Measurements from ENCODE around the gene DISC1. TPM values are rescaled to one million over a fixed set of nuclear protein-coding genes. Genes with fewer than 3 reads are reported as not detected.
"Not testable (repeated sequence)": the region's sequence is repeated elsewhere in the genome, so short reads cannot be mapped to it uniquely, and the experiment has no call there.

Gene DISC1
- total RNA-seq, 4 donors from 2014 or later: 9.6 to 27.9 (median 13.0) TPM

DNA sequence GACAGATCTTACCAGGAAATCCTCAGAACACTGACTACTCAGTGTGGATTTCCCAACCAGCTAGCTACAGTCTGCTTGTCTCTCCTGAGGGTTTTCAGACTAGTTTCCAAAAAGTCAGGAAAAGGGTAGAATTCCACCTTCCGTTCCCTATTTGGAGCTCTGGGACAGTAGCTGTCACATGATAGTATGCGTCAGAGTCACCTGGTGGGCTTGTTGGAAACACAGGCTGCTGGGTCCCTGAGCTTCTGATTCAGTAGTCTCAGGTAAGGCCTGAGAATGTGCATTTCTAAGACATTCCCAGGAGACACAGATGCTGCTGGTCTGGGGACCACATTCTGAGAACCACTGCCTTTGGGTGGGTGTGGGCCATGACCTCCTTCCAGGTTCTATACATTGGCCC lies 272.5 kb downstream of the DISC1 start:
- TF ChIP-seq, protein P1, sequence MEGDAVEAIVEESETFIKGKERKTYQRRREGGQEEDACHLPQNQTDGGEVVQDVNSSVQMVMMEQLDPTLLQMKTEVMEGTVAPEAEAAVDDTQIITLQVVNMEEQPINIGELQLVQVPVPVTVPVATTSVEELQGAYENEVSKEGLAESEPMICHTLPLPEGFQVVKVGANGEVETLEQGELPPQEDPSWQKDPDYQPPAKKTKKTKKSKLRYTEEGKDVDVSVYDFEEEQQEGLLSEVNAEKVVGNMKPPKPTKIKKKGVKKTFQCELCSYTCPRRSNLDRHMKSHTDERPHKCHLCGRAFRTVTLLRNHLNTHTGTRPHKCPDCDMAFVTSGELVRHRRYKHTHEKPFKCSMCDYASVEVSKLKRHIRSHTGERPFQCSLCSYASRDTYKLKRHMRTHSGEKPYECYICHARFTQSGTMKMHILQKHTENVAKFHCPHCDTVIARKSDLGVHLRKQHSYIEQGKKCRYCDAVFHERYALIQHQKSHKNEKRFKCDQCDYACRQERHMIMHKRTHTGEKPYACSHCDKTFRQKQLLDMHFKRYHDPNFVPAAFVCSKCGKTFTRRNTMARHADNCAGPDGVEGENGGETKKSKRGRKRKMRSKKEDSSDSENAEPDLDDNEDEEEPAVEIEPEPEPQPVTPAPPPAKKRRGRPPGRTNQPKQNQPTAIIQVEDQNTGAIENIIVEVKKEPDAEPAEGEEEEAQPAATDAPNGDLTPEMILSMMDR (IDR thresholded peaks at IDR 0.05): no peak
- DNase-seq (ENCODE audit: low spot score) (no peak), ATAC-seq (ENCODE audit: low FRiP score) (no peak)

DNA sequence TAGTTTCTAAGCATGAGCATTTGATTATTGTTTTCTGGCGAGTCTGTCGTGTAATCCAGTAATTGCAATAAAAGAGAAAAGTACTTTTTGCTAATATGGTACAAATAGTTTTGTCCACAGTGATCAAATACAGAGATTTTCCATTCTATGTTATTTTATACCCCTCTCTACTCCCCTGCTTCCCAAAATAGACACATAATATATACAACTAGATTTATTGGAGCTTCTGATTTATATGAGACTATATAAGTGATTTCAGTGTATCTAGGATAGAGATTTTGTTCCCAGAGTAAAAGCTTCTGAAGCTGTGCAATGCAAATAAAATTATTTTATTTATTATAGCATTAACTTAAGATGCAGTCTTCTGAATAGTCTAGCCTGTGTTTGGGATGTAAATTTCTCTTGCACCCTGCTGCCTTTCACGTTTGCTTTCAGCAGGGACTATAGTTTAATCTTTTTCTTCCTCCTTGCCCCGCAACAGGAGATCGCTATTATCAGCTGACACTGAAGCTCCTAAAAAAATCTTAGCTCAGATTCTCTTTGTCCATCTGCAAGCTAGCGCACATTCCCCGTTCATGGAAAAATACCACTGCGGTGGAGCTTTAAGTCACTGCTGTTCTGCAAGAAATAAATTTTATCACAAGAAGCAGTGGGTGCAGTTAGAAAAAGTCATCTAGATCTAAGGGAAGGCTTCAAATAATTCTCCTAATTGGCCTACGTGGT lies 273.3 kb downstream of the DISC1 start:
- DNase-seq (ENCODE audit: low spot score) (no peak), ATAC-seq (ENCODE audit: low FRiP score) (no peak)
- TF ChIP-seq, protein P1 (IDR thresholded peaks at IDR 0.05): no peak

DNA sequence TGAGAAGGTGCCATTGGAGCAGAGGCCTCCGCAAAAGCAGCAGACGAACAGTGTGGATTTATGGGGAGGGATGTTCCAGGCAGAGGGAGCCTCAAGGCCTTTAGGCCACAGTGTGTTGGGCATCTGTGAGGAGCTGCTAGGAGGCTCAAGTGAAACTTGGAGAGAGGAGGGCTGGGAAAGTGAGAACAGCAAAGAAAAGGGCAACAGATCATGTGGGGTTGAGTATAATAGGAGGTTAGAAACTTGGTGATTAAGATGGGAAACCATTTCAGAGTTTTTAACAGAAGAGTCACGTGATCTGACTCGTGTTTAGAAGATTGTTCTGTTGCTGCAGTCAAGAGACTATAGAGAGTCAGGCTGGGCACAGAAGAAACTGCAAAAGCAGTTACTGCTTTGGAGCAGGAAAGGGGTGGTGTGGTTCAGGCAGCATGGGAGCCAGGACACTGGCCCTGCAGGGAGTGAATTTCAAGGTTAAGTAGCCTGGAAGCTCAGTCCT lies 277.0 kb downstream of the DISC1 start:
- ATAC-seq (ENCODE audit: low FRiP score) (no peak), DNase-seq (ENCODE audit: low spot score) (no peak)
- TF ChIP-seq, protein P1 (IDR thresholded peaks at IDR 0.05): no peak

DNA sequence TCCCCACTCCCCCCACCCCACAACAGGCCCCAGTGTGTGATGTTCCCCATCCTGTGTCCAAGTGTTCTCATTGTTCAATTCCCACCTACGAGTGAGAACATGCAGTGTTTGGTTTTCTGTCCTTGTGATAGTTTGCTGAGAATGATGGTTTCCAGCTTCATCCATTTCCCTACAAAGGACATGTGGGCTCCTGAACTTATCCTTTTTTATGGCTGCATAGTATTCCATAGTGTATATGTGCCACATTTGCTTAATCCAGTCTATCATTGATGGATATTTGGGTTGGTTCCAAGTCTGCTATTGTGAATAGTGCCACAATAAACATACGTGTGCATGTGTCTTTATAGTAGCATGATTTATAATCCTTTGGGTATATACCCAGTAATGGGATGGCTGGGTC lies 280.7 kb downstream of the DISC1 start:
- not testable (repeated sequence) for DNase-seq (ENCODE audit: low spot score); ATAC-seq (ENCODE audit: low FRiP score)

- no peak for DNase-seq (ENCODE audit: low spot score)
Observed at GRCh38 chr1:231913493-231913892, 286.9 kb downstream of the DISC1 start.

GRCh38 chr1:231918239-231919015 lies 291.8 kb downstream of the DISC1 start:
- no peak for DNase-seq (ENCODE audit: low spot score)
- no peak for ATAC-seq (ENCODE audit: low FRiP score)
- TF ChIP-seq, protein P1 (IDR thresholded peaks at IDR 0.05): no peak

More at GRCh38 chr1:231913493-231913892, 286.9 kb downstream of the DISC1 start:
- TF ChIP-seq, protein P1 (IDR thresholded peaks at IDR 0.05): no peak
- no peak for ATAC-seq (ENCODE audit: low FRiP score)

GRCh38 chr1:231919239-231919885 lies 292.8 kb downstream of the DISC1 start:
- ATAC-seq (ENCODE audit: low FRiP score) (no peak), DNase-seq (ENCODE audit: low spot score) (no peak)
- TF ChIP-seq, protein P1 (IDR thresholded peaks at IDR 0.05): no peak

Data from omental fat pad (tissue), 4 donors.